Measurements from ENCODE around the gene SEC22A.

- TF ChIP-seq EP300 (IDR thresholded peaks at IDR 0.05) (no peak), CTCF (IDR thresholded peaks at IDR 0.05) (no peak), POLR2A (IDR thresholded peaks at IDR 0.05) (no peak)
These were observed 94.5 kb downstream of the SEC22A start for GRCh38 chr3:123296261-123296660.
